Umbilical cord (tissue), 2 donors: ENCODE measurements around the gene C18orf32. TPM values are rescaled to one million over a fixed set of nuclear protein-coding genes. Genes with fewer than 3 reads are reported as not detected.
A peak's percentile ranks its signal among the peaks of the same experiment; 100 is the strongest.
"Not testable (repeated sequence)": the region's sequence is repeated elsewhere in the genome, so short reads cannot be mapped to it uniquely, and the experiment has no call there.

Source experiments
- DNase-seq: peaks from one replicate; pipeline ENCODE4 v3.0.0-alpha.2; 2015; ENCODE audit warnings: low spot score
- total RNA-seq: library from RNA; depleted of rRNA; stranded (reverse); fragments of >200 nt; gene quantifications from one replicate; pipeline ENCODE4 v1.2.3, GENCODE V29; 2014; ENCODE audit warnings: low replicate concordance; ENCODE audit not compliant: insufficient read depth

C18orf32 gene
- total RNA-seq = 8.9 TPM

- peak; percentile 96 for DNase-seq
These were observed at the start of gene C18orf32 for GRCh38 chr18:49486953-49487710. C18orf32 (minus strand) TSS chr18:49487234; CDS start chr18:49483748, 3,486 bp downstream.

DNA sequence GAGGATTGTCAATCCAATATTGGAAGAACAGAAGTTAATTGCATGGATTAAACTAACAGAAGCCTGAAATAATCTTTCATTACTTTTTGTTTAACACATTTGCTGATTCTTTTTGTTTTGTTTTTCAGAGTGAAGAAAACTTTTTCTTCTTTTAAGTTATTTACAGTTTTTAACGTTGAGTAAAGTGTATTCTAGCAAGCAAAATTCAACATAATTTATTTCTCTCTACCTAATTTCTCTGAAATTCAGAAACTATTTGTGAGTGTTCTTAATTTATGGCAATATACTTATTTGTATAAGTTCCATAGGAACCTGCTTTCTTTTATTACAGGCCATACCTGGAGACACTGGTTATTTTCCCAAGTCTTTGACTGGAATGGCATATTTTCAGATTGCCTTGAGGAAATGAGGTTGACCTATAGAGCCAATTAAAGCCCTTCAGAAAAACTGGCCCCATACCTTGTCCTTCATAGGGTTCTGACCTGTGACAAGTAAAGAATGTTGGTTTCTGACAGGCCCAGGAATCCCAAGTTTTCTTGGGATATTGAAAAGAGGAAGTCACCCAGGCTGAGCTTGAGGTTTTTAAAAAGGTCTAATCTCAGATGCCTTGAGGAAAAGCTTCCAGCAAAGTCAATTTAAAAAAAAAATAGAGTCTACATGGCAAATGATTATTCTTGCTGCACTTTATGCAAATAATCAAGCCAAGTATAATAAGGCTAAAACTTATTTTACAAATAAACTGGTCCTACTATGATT is 48.0 kb upstream of the C18orf32 start:
- no peak for DNase-seq

GRCh38 chr18:49531678-49532153 is 44.7 kb upstream of the C18orf32 start:
- DNase-seq = no peak

DNA sequence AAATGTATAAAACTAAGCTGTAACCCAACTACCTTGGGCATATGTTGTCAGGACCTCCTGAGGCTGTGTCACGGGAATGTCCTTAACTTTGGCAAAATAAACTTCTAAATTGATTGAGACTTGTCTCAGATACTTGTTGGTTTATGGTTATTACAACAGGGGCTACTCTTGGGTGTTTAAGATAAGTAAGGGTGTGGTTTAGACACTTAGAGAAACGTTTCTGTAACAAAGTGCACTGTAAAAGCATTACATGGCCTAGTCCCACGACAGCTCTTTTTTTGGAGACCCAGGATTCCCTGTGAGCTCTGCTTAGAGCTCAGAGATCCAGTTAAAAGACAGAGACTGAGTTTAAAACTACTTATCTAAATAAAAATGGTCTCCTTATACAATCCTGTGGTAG is 42.6 kb upstream of the C18orf32 start:
- no peak for DNase-seq

DNA sequence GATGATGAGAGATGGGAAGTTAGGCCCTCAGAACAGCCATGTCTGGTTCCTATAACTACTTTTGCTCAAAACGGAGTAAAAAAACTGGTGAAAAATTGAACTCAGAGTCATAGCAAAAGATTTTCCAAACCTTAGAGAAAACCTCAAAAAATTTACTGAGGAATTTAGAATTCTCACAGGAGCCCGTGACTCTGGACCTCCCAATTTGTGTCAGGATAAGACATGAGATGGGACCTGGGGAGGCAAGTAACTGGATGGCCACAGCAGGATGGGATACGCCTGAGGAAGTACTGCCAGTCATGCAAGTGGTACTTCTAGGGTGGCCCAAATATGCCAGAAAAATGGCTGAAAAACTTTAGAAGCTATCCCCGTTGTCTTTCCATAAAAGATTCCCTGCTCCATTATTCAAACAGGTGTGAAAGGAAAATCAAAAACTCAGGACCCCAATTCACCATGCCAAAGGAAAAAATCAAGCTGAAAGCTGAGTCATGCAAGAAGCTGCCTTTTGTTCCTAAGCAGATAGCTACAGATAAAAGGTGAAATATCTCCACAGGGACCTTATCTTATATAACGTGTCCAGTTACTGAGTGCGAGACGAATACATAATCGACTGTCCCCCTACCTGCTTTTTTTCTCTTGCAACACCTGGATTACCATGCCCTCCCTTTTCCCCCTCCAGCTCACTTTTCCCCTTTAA is 40.7 kb upstream of the C18orf32 start:
- no peak for DNase-seq

DNA sequence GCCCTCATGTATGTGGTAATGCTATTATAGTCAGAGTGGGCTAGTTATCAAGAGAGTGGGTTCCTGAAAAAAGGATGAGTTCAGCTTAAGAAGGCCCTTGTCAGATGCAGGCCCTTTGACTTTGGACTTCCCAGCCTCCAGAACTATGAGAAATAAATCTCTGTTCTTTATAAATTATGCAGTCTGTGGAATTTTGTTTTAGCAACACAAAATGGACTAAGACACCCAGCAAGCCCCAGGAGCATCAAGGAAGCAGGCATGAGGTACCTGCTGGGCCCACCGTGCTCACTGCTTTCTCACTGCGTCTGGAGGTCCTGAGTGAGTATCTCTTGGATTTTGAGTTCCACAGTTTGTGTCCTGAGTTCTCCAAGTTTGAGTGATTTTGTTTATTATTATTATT is 38.9 kb upstream of the C18orf32 start:
- no peak for DNase-seq

- DNase-seq = no peak
These were observed 37.9 kb upstream of the C18orf32 start for GRCh38 chr18:49524951-49525350.

GRCh38 chr18:49524349-49524748 is 37.3 kb upstream of the C18orf32 start:
- no peak for DNase-seq

GRCh38 chr18:49523580-49524093 is 36.6 kb upstream of the C18orf32 start:
- not testable (repeated sequence) for DNase-seq

DNA sequence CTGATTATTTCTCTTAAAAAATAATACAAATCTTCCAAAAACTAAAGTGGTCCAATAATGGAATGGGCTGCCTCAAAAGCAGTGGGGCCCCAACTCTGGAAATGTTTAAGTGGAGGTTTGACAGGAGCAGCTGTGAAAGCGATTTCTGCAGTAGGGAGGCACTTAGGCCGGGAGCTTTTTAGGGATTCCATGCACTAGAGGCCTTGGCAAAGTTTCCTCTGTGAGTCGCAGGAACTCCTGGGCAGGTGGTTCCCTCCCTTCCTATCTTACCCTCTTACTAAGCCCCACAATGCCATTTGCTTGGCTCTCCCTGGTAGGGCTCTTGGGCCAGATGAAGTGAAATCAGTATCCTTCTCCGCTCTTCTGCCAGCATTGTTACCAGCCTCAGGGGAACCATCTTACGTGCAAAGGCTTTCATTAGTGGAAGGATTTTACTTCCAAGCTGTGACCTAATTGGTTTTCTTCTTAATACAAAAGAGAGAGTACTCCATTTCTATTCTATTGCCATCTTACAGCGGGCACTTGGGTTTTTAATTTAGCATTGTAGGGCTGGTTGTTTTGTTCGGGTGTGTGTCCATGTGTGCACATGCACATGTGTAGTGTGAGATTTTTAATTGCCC is 34.3 kb upstream of the C18orf32 start:
- no peak for DNase-seq

- DNase-seq = no peak
These were observed 33.7 kb upstream of the C18orf32 start for GRCh38 chr18:49520661-49521145.

- no peak for DNase-seq
These were observed 32.3 kb upstream of the C18orf32 start for GRCh38 chr18:49519101-49519971.

DNA sequence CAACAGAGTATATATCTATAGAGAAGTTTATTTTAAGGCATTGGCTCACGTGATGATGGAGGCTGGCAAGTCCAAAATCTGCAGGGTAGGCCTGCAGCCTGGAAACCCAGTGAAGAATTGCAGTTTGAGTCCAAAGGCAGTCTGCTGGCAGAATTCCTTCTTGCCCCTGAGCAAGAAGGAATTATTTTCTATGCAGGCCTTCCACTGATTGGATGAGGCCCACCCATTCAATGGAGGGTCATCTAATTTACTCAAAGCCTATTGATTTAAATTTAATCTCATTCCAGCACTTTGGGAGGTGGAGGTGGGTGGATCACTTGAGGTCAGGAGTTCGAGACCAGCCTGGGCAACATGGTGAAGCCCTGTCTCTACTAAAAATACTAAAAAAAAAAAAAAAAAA is 30.4 kb upstream of the C18orf32 start:
- DNase-seq = no peak

DNA sequence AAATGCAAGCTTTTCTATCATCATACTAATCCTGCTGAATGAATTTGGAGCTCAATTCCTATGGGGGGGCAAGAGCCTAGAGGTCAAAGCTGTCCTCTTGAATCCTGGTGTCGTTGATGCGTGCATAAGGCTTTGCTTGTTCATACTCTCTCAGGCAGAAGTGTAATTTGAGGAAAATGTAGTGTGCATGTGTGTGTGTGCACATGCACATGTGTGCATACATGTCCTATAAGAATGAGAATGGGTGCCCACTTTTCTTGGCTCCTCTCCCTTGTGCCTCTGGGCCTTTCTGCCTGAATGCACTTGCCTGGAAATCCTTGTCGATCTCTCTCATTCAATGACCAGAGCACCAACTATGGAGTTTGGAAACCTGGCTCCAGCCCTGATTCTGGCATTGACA is 28.5 kb upstream of the C18orf32 start:
- DNase-seq = no peak

DNA sequence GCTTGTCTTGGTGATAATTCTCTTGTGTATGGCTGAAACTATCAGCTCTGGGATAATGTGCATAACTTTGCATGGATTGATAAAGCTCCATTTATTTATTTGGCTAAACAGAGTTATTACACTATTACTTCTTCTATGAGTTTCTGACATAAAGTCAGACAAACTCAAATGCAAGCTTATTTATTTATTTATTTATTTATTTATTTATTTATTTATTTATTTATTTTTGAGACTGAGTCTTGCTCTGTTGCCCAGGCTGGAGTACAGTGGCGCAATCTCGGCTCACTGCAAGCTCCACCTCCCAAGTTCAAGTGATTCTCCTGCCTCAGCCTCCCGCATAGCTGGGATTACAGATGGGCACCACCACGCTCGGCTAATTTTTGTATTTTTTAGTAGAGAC is 28.0 kb upstream of the C18orf32 start:
- DNase-seq = not testable (repeated sequence)

GRCh38 chr18:49514577-49514976 is 27.5 kb upstream of the C18orf32 start:
- DNase-seq = no peak

GRCh38 chr18:49512876-49513275 is 25.8 kb upstream of the C18orf32 start:
- not testable (repeated sequence) for DNase-seq

GRCh38 chr18:49510393-49511115 is 23.5 kb upstream of the C18orf32 start:
- DNase-seq = peak; percentile 39

DNA sequence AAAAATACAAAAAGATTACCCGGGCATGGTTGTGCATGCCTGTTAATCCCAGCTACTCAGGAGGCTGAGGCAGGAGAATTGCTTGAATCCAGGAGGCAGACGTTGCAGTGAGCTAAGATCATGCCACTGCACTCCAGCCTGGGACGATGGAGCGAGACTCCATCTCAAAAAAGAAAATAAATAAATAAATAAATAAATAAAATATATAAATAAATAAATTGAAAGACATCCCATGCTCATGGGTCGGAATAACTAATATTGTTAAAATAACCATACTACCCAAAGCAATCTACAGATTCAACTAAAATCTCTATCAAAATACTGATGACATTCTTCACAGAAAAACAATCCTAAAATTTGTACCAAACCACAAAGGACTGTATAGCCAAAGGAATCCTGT is 19.4 kb upstream of the C18orf32 start:
- not testable (repeated sequence) for DNase-seq

- DNase-seq = no peak
These were observed 16.9 kb upstream of the C18orf32 start for GRCh38 chr18:49503931-49504330.
